ENCODE measurements around the gene PCDH9.

DNA sequence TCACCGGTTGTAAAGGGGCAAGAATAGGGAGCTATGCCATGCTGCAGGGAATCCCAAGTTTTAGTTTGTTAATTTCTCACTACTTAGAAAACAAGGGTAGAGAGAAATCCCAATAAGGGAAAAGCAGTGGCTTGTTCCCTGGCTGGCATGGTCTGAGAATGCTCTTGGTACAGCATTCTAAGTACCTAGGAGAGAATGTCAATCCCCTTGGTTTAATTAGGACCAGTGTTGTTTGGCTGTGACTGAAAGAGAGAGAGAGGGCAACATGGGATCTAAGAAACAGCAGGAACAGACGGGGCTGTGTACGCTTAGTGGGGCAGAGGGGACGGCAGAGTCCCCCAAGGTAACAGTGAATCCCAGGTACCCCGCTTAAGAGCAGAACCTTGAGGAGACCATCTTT lies 228.8 kb downstream of the PCDH9 start:
- TF ChIP-seq POLR2A (IDR thresholded peaks at IDR 0.05) = no peak
- TF ChIP-seq, protein P1, sequence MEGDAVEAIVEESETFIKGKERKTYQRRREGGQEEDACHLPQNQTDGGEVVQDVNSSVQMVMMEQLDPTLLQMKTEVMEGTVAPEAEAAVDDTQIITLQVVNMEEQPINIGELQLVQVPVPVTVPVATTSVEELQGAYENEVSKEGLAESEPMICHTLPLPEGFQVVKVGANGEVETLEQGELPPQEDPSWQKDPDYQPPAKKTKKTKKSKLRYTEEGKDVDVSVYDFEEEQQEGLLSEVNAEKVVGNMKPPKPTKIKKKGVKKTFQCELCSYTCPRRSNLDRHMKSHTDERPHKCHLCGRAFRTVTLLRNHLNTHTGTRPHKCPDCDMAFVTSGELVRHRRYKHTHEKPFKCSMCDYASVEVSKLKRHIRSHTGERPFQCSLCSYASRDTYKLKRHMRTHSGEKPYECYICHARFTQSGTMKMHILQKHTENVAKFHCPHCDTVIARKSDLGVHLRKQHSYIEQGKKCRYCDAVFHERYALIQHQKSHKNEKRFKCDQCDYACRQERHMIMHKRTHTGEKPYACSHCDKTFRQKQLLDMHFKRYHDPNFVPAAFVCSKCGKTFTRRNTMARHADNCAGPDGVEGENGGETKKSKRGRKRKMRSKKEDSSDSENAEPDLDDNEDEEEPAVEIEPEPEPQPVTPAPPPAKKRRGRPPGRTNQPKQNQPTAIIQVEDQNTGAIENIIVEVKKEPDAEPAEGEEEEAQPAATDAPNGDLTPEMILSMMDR (IDR thresholded peaks at IDR 0.05) = no peak

All from right lobe of liver (tissue), 4 donors.